ENCODE measurements around the gene AK5.

GRCh38 chr1:77281491-77282186 lies at the start of gene AK5:
- TF ChIP-seq CTCF (IDR thresholded peaks at IDR 0.05) (no peak), POLR2A (IDR thresholded peaks at IDR 0.05) (no peak), POLR2AphosphoS5 (IDR thresholded peaks at IDR 0.05) (no peak)

All from transverse colon (tissue), 4 donors.